ENCODE data around the gene CFAP52. TPM values are rescaled to one million over a fixed set of nuclear protein-coding genes. Genes with fewer than 3 reads are reported as not detected.

The CFAP52 gene
- total and polyA plus RNA-seq, 2 of the 8 experiments (the other 6 are each of a cell fraction or from before 2014, with no cell fraction given): 0.11 TPM; not detected in 1

DNA sequence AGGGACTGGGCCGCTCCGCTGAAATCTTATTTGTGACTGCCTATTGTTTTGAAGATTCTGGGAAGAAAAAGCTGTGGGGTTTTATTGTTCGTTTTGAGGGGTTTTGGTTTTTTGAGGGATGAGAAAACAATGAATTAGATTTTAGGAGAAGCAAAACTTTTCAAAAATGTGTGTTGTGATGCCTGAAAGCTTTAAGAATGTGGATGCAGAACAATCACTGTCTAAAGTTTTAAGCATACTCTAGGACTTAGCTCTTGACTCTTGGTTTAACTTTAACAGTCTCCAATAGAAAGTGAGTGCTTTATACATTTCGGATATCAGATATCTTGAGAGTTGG is 899 bp downstream of the CFAP52 start (continued):
- TF ChIP-seq TAF1 (IDR thresholded peaks at IDR 0.05; ENCODE audit: low read depth, low read length) (no peak), MAFK (IDR thresholded peaks at IDR 0.05; ENCODE audit: low read depth, low read length) (no peak), EGR1 (IDR thresholded peaks at IDR 0.05; ENCODE audit: borderline replicate concordance, low read depth, low read length) (no peak), BACH1 (IDR thresholded peaks at IDR 0.05; ENCODE audit: low read length) (no peak), JUN (IDR thresholded peaks at IDR 0.05; ENCODE audit: low read depth, low read length) (no peak), POLR2A (IDR thresholded peaks at IDR 0.05; ENCODE audit: control extremely low read depth in 1 of 2, low read depth in 2 of 2, low read length in 2 of 2) (no peak), BRCA1 (IDR thresholded peaks at IDR 0.05; ENCODE audit: low read depth, low read length) (no peak), NANOG (IDR thresholded peaks at IDR 0.05; ENCODE audit: insufficient read depth, low read depth, low read length, poor library complexity, severe bottlenecking) (no peak), BCL11A (IDR thresholded peaks at IDR 0.05; ENCODE audit: low read depth in 2 of 2, low read length in 2 of 2) (no peak), CBX8 (IDR thresholded peaks at IDR 0.05; ENCODE audit: borderline replicate concordance, low read depth, low read length) (no peak)

Measured in H1 (cell line).